GM10248 (cell line): Measurements from ENCODE around the gene GNG5.

ENCODE experiments used
- CTCF ChIA-PET: fragments of 300-600 bp; sonication (Branson Sonifier 250); formaldehyde crosslinking; extraction: SDS; loops from one replicate; lab custom pipeline; 2021; ENCODE audit warnings: antibody characterized with exemption; lab: Yijun Ruan, JAX
- POLR2A ChIA-PET: fragments of 350-650 bp; sonication (Branson Sonifier 250); formaldehyde crosslinking; extraction: SDS; loops from one replicate; lab custom pipeline; 2020; ENCODE audit warnings: antibody characterized with exemption; lab: Yijun Ruan, JAX
- DNase-seq: peaks from one replicate; pipeline ENCODE4 v3.0.0; 2012; ENCODE audit errors: extremely low spot score
- CTCF ChIP-seq: IDR thresholded peaks from 2 replicates; pipeline ENCODE4 v1.5.1; 2012; ENCODE audit warnings: mild to moderate bottlenecking, low read depth; ENCODE audit errors: extremely low read depth, missing control alignments, control extremely low read depth

GNG5 gene

GRCh38 chr1:84496498-84496897, 9.9 kb downstream of the GNG5 start:
- POLR2A ChIA-PET: no interaction called here
- CTCF ChIA-PET: interaction anchor here (1.5 kb wide), 1 partner anchor 16 kb away, joined by 3 read pairs; no protein-coding TSS in a partner anchor
- DNase-seq: no peak
- TF ChIP-seq CTCF: no peak

- no peak for DNase-seq
- POLR2A ChIA-PET: no interaction called here
- CTCF ChIA-PET: no interaction called here
- TF ChIP-seq CTCF: no peak
These were observed 12.6 kb downstream of the GNG5 start for GRCh38 chr1:84493747-84494146.

GRCh38 chr1:84492726-84493125, 13.7 kb downstream of the GNG5 start:
- ChIA-PET POLR2A (no interaction called here), CTCF (no interaction called here)
- no peak for DNase-seq

GRCh38 chr1:84489766-84490165, 16.6 kb downstream of the GNG5 start:
- DNase-seq: no peak
- ChIA-PET CTCF (interaction anchor here (1.1 to 1.2 kb wide), 3 partner anchors 10 to 132 kb away, joined by 4 to 6 read pairs (median 4); partner anchors contain the start of genes GNG5 and SPATA1), POLR2A (no interaction called here)
- no peak for TF ChIP-seq CTCF

More at GRCh38 chr1:84492726-84493125, 13.7 kb downstream of the GNG5 start:
- TF ChIP-seq CTCF: no peak

- no peak for TF ChIP-seq CTCF
- DNase-seq: no peak
- ChIA-PET POLR2A (no interaction called here), CTCF (interaction anchor here (1.6 kb wide), 1 partner anchor 132 kb away, joined by 4 read pairs; no protein-coding TSS in a partner anchor)
These were observed 18.3 kb downstream of the GNG5 start for GRCh38 chr1:84488107-84488506.

- POLR2A ChIA-PET: interaction anchor here (0.9 kb wide), 1 partner anchor 24 kb away, joined by 3 read pairs; no protein-coding TSS in a partner anchor
- CTCF ChIA-PET: interaction anchor here (1.0 to 2.0 kb wide), 8 partner anchors 19 to 142 kb away, joined by 3 to 7 read pairs (median 4); partner anchors contain the start of genes GNG5 and SPATA1
- no peak for DNase-seq
- no peak for TF ChIP-seq CTCF
These were observed 25.1 kb downstream of the GNG5 start for GRCh38 chr1:84481317-84481716.

- CTCF ChIA-PET: interaction anchor here (1.0 to 2.0 kb wide), 11 partner anchors 9 to 189 kb away, joined by 4 to 7 read pairs (median 6); no protein-coding TSS in a partner anchor
- DNase-seq: peak; percentile 22
- POLR2A ChIA-PET: interaction anchor here (0.6 to 0.9 kb wide), 3 partner anchors 23 to 39 kb away, joined by 3 to 4 read pairs (median 3); no protein-coding TSS in a partner anchor
- no peak for TF ChIP-seq CTCF
These were observed 25.7 kb downstream of the GNG5 start for GRCh38 chr1:84480650-84481049.
